Measurements from ENCODE around the gene PLD1. TPM values are rescaled to one million over a fixed set of nuclear protein-coding genes. Genes with fewer than 3 reads are reported as not detected.
"Not testable (repeated sequence)": the region's sequence is repeated elsewhere in the genome, so short reads cannot be mapped to it uniquely, and the experiment has no call there.

PLD1 gene
- total and polyA plus RNA-seq, 2 of the 8 experiments (the other 6 are each of a cell fraction or from before 2014, with no cell fraction given), result 1.2 to 2.6 TPM

- TF ChIP-seq SIX5 (IDR thresholded peaks at IDR 0.05; ENCODE audit: low read depth, low read length), result no peak
- TF ChIP-seq MAFK (IDR thresholded peaks at IDR 0.05; ENCODE audit: low read depth, low read length), result no peak
Measured at GRCh38 chr3:171694888-171695287, 115.4 kb downstream of the PLD1 start (continued).

GRCh38 chr3:171692551-171692950 is 117.7 kb downstream of the PLD1 start:
- H2BK5ac ChIP-seq (ENCODE audit: low read depth, low read length); H4K8ac ChIP-seq (ENCODE audit: extremely low read depth, insufficient read depth, low read length); H2BK15ac ChIP-seq (ENCODE audit: low read length); H3K56ac ChIP-seq (replicated peaks; ENCODE audit: insufficient read length, low read depth, low read length); H3K79me1 ChIP-seq (ENCODE audit: low read depth, low read length); H3K27ac ChIP-seq (ENCODE audit: low read depth, low read length); H3K36me3 ChIP-seq (ENCODE audit: control insufficient read depth in 2 of 4, insufficient read depth in 4 of 4, low read length in 3 of 4); H3K18ac ChIP-seq (ENCODE audit: extremely low read depth, low read length); H3K27me3 ChIP-seq (replicated peaks in 1 of 4; ENCODE audit: control insufficient read depth in 3 of 4, extremely low read depth in 1 of 4, insufficient read depth in 3 of 4, low read length in 3 of 4); POLR2A ChIA-PET (ENCODE audit: partially characterized antibody); H3K4ac ChIP-seq (replicated peaks; ENCODE audit: insufficient read length, low read depth, low read length); H3K4me3 ChIP-seq (ENCODE audit: extremely low read depth in 1 of 4, insufficient read depth in 2 of 4, low read depth in 3 of 4, low read length in 4 of 4); H4K91ac ChIP-seq (replicated peaks; ENCODE audit: insufficient read length, low read length); FAIRE-seq; H2AK5ac ChIP-seq (ENCODE audit: low read depth, low read length); H2BK12ac ChIP-seq (ENCODE audit: low read depth, low read length); H3K23ac ChIP-seq (ENCODE audit: insufficient read length); H3K23me2 ChIP-seq (ENCODE audit: low read depth, low read length); H4K20me1 ChIP-seq (replicated peaks in 1 of 2; ENCODE audit: control insufficient read depth in 1 of 2, insufficient read depth in 2 of 2, low read length in 2 of 2); H2AFZ ChIP-seq (ENCODE audit: low read length); H3K4me2 ChIP-seq (ENCODE audit: insufficient read depth in 1 of 2, low read depth in 2 of 2, low read length in 2 of 2); H3K14ac ChIP-seq (ENCODE audit: insufficient read length); H3K4me1 ChIP-seq (replicated peaks in 1 of 4; ENCODE audit: control insufficient read depth in 3 of 4, insufficient read depth in 4 of 4, low read length in 3 of 4); H2BK20ac ChIP-seq (ENCODE audit: low read length); CTCF ChIA-PET (ENCODE audit: partially characterized antibody); H4K5ac ChIP-seq (ENCODE audit: insufficient read length, low read depth, low read length); H2BK120ac ChIP-seq (replicated peaks; ENCODE audit: low read depth, low read length); H3K9me3 ChIP-seq (ENCODE audit: insufficient read depth in 2 of 2, low read depth in 1 of 2, low read length in 1 of 2); H3K79me2 ChIP-seq (ENCODE audit: control insufficient read depth in 1 of 2, insufficient read depth in 2 of 2, low read length in 2 of 2); H3K9ac ChIP-seq (replicated peaks in 1 of 4; ENCODE audit: extremely low read depth in 1 of 4, low read depth in 3 of 4, low read length in 3 of 4); DNase-seq (ENCODE audit: low read depth in 1 of 2, low spot score in 2 of 2): not testable (repeated sequence)
- WGBS, 2 experiments (ENCODE audit: extremely low coverage in 1 of 2, insufficient coverage in 1 of 2, insufficient read length in 1 of 2, insufficient replicate concordance in 2 of 2, low coverage in 1 of 2, low lambda C conversion rate in 2 of 2, missing lambda C conversion rate in 1 of 2), result 79% methylated on average over 4 of the region's 9 CpGs; no CpG with 5 or more reads in 1 of the 2 experiments

All from H1 (cell line).